Medulla oblongata (tissue), 1 donor: Measurements from ENCODE around the gene AUTS2.

Experiments used
- DNase-seq: peaks from one replicate; pipeline ENCODE4 v3.0.0-alpha.2; 2015; ENCODE audit errors: extremely low spot score

Gene AUTS2

DNA sequence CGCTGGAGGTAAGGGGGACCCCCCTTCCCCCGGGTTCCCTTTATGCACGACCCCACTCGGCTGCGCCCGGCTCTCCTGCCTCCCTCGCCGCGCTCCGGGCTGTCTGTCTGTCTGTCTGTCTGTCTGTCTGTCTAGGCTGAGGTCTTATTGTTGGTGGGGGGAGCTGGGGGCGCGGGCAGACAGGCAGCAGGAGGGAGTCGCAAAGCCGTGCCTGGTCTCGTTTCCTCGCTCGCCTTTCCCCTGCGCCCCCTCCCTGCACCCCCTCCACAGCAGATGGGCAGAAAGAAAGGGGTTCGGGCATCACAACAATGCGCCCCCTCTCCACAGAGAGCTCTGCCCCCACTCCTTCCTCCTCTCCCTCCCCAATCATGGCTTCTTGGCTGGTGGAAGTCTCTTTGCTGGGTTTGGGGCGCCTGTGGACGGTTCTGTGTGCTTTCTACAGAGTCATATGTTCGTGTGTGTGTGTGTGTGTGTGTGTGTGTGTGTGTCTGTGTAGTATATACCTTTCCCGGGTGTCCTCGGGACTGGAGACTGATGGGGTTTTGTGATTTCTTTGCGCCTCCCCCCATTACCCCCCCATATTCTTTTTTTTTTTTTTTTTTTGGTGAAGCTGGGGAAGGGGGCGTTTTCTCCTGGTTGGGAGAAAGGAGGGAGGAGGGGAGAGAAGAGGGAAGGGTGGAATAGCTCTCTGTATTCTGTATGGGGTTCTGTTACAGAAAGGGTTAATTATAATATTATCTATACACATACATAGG, 1.9 kb downstream of the AUTS2 start:
- DNase-seq: no peak

DNA sequence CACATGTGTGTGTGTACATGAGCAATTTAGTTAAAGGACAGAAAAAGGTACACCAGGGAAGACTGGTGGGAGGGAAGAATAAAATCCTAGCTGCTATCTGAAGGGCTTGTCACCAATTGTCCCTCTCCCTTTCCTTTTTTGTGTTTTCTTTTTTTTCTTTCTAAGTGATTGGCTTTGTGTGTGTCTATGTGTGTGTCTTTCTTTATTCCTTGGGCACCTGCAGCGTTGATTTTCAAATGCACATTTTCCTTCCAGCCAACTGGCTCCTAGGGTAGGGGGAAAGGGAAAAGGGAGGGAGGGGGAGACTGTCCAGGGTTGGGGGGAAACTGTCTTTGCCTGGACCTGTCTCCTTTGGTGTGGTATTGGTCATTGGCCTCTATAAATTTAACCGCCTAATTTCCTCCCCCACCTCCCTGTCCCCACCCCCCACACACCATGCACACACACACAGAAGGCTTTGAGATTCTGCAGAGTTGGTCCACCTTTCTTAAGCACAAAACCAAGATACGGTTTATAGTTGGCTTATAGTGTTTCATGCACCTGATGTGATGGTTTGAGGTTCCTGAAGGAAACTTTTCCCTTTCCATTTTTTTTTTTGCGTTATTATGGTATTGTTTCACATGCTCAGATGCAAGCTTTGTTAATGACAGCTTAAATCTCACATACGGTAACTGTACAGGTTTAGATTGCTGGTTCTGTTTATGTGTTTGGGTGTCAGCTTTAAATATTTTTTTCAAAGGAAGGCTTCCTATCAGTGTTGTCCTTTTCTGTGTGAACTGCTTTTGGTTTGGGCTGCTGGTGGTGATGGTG, 2.6 kb downstream of the AUTS2 start:
- DNase-seq: no peak

DNA sequence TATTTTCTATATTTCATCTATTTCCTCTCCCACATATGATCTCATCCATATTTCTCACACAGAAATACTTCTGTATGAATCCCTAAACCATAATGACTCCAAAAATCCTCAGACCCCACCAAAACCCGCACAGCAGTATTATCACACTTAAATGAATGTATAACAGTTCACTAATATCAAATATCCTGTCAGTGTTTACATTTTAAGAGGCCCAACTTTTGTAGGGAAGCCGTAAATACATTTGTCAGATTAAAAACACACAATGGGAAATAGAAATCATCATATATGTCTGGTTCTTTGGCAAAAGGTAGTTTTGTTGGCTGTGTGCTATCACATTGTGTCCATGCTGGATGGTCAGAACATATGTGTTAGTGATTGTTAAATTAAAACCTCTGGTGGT, 4.2 kb downstream of the AUTS2 start:
- no peak for DNase-seq

DNA sequence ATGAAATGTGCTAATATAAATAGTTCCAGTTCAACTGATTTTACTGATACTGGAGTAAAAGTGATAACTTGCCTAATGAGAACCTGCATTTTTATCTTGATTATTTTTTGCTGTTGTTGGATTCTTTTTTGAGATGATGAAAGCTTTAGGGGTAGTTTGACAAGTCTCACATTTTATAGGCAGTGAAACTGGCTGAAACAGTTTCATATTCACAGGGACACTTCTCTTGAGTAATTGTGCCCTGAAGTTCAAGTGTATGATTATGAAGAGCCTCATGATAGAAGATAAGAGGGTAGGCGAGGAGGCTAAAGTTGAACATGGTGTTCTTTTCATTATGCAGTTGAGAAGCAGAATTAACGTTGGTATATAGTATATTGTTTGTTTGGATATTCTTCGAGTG, 5.1 kb downstream of the AUTS2 start:
- no peak for DNase-seq

DNA sequence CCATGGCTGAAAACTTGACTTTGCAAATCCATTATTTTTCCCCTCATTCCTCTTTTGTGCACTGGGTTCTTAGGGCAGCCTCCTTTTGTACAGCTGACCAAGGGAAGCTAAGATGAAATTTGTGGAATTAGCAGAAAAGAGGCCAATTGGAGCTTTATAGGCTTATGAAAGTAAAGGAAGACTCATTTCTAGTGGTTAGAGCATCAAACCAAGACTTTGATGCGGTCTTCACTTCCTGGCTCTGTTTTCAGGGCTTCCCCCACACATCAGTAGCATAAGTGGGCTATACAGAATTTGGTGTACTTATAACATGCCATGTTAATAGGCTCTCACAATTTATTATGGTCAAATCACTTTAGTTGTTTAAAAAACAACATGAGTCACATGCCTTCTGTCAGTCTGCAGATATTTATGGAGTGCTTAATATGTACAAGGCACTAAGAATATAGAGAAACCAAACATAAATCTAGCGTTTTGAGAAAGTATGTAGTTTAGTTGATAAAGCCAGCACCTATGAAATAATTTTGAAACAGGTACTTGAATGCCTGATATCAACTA, 5.7 kb downstream of the AUTS2 start:
- no peak for DNase-seq

DNA sequence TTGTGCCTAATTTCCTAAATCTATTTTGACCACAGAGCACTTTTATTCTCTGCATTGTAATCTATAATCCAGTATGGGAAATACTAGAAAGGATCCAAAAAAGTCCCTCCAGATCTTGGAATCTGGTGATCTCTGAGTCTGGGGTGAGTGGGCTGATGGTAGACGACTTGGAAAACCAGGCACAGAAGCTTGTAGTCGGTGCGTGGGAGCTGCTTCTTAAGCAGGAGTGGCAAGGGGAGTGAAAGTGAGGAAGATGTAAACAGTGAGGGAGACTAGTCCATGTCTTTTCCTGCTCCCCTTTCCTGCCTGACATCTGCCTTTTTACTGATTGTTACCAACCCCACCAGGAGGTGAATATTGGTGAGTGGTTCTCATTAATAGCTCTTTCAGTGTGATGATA, 6.8 kb downstream of the AUTS2 start:
- DNase-seq: no peak

DNA sequence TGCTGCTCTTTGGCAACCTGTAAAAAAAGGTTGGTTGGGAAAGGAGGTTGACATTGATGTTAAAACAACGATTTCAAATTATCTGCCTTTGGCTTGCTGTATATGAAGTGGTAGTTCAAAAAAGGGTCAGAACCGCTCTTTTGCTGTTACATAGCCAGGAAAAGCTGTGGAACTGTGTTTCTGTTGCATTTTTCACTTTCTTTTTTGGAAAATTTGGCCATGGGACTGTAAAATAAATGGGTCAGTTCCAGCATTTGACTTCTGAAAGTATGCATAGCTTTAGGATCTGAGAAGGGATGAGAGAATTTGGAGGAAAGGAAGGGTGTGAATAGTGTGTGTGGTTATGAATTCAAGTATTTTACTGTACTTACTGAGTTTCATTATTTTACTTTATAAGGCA, 7.3 kb downstream of the AUTS2 start:
- no peak for DNase-seq

DNA sequence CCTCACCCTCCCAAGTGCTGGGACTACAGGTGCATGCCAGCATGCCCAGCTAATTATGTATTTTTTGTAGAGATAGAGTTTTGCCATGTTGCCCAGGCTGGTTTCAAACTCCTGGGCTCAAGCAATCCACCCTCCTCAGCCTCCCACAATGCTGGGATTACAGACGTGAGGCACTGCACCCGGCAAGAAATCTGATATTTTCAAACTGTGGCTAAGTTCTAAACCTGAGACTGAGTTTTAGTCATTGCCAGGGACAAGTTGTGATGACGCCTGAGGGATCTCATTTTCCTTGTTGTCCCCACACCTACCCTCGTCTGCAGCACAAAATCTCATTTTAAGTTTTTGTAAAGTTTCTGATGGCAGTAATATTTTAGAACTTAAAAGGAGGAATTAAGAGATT, 9.8 kb downstream of the AUTS2 start:
- DNase-seq: no peak

DNA sequence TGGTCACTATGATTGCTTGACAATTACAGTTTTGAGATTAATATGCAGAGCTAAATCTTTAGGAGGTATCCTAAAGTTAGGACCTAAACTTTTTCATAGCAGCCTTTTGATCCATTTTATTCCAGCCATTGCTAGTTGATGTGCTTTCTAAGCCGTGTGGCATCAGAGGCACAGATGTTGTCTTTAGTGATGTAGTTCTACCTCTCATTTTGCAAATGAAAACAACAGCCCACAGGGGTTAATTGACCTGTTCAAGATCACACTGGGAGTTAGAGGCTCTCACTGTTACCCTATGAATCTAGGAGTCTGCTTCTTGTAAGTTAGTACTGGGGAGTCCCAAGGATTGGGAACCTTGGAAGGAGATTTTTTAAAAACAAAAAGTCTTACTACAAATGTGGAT, 10.6 kb downstream of the AUTS2 start:
- DNase-seq: no peak

DNA sequence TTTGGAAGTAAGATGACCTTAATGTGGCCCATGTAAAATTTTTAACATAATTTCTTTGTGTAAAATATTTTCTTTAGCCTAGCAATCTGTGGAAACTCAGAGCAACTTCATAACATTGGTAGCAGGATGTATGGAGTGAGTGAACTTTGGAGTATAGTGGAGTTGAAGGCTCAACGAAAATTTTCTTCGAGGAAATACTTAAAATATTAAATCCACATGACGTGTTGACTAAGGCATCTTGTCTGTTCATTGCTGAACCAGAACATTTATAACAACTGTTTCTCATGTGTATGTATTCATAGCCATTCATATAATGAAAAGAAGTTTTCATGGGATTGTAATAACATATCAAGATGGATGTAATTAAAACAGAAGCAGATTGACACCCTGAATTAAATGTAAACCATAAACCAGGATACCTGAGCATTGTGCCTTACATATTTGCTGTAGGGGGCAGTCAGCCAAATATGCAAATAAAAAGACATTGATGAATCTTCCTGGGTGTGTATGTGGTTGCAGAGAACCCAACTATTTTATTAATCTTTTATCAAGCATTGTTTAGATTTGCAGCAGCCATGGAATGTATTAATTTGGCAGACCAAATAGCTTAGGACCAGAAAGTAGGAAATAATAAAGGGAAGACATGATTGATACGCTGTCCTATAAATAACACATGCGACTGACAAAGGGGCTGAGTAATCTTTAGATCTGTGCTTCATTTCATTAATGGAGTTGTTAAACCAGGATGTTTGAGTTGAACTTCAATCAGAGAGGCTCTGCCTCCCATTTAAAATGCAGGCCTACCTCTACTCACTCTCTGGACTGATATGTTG, 11.5 kb downstream of the AUTS2 start:
- no peak for DNase-seq

DNA sequence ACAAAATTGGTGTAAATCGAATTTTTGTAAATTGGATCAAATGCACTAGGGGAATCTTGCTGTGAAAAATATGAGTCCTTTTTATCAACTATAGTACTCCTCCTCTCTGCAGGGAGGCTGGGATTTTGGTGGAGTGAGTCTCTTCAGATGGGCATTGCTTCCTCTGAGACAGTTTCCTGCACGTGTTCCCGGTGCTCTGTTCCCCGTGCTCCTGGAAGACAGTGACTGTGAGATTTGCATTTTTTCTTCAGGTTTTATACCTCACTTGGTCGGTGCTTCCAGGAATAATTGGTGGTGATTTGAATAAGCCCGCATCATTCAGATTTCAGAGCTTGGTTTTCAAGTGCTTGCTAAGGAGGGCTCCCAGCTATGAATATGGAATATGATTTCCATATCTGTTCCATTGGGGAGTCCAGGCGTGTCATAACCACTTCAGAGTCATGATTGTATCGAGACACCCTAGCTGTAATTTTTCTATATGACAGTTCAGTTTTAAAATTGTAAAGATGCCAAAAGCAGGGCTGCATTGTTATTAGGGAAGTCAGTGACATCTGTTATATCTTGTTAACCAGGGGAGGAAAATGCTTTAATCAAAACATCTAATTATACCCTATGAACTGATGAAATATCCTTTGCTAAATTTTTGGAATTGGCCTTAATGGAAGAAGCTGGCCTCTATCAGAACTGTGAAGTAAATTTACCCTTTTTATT, 12.3 kb downstream of the AUTS2 start:
- no peak for DNase-seq

DNA sequence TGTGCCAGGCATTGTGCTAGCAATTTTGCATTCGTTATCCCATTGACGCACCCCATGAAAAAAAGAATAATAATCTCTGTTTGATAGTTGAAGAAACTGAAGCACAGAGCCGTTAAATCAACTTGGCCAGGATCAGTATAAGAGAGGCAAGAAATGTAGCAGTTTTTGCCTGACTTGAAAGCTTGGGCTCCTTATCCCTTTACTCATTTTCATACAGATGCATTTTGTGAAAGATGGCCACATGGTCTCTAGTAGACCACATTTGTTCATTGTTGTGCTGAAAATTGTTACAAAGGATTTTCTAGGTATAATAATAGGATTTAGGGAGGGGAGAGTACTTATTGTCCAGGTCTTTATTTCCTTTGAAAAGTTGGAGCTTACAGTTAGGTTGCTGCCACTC, 14.7 kb downstream of the AUTS2 start:
- DNase-seq: no peak

DNA sequence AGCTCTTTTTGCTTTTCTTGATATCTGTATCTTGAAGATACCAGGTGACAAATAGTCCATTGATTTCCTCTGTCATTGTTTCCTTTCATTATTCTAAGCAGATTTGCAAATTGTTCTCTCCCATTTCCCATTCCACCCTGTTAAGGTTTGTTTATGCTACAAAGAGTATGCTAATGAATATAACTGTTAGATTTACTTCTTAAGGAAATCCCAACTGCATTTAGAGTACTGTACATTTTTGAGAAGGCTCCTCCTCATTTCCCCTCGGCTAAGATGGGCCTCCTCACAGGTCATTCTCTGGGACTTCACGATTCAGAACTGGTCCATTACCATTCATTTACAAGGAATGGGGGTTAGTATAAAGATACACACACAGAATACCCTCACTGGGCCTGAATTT, 15.6 kb downstream of the AUTS2 start:
- no peak for DNase-seq

DNA sequence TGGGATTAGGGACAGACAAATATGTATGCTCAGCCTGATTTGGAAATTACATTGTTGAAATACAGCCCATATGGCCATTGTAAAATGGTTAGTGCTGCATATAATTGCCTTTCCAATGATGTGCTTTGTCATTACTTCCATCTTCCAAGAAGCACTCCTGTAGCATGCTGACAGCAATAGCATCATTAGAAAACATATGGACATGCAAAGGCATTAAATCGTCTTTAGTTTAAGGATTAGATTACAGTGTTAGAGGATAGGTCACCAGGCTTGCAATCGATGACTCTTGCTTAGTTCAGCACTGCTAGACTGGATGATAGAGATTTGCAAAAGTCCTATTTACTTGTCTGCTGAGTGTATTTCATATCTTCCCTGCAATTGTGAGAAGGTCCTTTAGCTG, 17.4 kb downstream of the AUTS2 start:
- no peak for DNase-seq

DNA sequence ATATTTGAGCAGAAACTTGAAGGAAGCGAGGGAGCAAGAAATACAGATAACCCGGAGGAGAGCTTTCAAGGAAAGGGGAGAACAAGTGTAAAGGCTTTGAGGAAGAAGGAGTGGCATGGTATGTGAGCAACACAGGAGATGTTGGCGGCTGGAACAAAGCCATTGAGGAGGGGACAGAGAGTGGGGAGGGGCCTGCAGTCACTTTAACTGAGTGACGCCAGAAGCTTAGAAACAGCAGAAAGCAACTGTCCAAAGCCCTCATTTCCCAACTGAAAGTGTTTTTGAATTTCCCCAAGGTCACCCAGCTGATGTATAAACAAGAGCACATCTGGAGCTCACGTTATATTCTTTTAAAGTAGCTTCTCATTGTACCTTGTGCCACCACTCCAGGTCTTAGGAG, 19.1 kb downstream of the AUTS2 start:
- DNase-seq: no peak

DNA sequence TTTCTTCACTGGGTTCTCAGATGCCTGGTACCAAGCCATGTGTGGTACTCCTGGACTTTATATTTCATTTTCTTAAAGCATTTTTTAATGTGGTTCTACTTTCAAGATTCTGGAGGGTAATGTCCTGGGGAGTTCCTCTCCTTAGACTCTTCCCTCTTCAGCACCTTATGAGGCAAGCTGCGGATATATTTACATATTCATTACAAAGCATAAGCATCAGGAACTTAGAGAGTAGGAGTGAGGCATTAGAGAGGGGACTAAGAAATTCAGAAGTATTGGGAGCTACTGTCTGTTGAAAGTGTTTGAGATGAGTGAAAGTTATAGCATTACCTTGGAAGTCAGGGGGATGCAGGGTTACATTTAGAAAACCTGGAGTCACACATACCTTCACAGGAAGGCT, 20.8 kb downstream of the AUTS2 start:
- no peak for DNase-seq

DNA sequence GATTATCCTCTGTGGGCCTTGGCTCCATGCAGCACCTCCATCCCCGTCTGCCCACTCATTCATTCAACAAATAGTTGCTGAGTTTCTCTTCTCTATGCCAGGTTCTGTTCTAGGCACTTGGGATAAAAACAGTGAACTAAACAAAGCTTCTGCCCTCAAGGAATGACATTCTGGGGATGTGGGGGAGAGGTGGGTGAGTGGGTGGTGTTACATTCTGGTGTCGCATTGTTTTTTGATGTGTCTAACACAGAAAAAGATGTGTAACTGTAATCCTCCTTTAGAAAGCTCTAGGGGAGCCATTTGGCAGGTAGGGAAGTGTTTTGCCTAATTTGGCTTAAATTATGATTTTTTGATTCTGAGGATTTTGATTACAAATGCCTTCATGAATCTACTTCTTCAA, 21.4 kb downstream of the AUTS2 start:
- DNase-seq: no peak

DNA sequence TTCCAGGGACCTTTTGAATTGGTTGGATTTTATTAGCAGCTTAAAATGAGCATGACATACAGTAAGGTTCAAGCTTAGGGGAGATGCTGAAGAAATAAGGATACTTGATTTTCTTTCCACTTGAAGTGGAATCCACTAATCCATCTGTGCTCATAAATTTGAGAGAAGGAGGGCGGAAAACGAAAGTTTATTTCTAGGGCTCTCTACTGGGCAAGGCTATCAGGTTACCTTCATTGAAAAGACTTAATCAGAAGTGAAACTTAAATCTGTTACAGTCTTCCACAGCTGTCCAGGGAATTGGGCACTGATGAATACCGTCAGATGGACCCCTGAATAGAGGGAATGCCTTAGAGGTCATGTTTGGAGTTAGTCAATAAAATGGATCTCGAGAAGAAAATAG, 21.8 kb downstream of the AUTS2 start:
- no peak for DNase-seq

DNA sequence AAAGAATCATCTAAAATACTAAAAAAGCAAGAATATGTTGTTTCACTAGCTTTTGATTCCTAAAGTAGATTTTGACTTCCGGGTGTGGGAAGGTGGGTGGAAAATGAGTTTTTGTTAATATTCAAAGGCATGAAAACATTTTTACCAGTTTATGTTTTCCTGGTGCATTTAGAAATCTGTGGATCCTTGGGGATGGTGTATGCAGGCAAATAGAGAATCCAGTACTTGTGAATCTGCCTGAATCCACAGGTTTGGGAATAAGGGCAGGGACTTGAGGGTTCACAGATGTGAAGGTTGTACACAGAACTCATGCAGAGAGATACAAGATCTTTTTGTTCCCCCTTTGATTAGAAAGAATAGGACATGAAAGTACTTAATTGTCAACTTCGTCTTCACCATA, 22.4 kb downstream of the AUTS2 start:
- no peak for DNase-seq

DNA sequence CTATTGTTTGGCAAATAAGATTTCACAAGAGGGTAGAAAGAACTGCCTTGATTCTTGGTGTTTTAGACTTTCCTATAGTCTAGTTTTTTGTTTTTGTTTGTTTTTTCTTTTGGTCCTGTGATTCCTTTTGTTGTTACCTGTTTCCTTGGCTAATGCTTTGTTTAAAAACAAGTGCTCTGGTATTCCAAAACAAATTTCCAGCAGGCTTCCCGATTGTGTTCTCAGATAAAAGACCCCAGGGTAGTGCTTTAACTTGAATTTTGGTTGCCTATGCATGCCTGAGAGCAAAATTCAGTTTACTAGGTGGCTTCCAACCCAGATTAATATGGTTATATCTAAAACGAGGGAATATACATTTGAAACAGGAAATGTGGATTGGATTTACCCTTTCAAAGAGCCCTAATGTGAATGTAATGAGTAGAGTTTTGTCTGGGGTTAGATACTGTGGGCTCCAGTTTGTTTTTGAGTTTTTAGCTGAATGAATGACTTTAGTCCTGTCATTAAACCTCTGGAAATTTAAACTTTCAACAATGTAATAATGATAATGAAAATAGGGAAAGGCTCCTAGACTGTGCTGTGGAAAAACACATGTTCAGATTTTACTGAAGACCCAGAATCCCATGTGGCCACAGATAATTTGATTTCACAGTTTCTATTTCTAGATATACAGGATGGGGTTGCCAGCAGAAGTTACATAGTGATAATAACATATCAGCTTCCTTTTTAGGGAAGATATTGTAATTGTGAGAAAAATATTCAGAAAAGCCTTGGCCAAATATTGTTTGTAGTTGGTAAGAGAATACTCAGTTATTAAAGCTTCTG, 23.9 kb downstream of the AUTS2 start:
- DNase-seq: no peak

DNA sequence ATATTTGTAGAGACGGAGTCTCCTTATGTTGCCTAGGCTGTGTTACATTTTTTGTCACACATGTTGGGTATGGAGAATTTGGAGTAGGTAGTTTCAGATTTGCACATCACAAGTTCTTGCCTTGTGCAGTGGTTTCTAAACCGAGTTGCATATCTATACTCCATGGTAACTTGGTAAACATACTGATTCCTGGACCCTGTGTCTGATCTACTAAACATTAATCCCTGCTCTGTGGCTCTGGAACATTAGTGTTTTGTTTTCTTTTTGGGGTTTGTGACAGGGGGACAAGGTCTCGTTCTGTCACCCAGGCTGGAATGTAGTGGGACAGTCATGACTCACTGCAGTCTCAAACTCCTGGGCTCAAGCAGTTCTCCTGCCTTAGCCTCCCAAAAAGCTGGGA, 24.7 kb downstream of the AUTS2 start:
- DNase-seq: no peak
